ENCODE measurements around the gene SAMM50.

The SAMM50 gene

GRCh38 chr22:43976861-43977795 is 21.9 kb downstream of the SAMM50 start:
- no peak for DNase-seq (ENCODE audit: low spot score)

GRCh38 chr22:43978558-43978957 is 23.3 kb downstream of the SAMM50 start:
- no peak for DNase-seq (ENCODE audit: low spot score)

GRCh38 chr22:43980579-43980978 is 25.3 kb downstream of the SAMM50 start:
- DNase-seq (ENCODE audit: low spot score), result no peak

- DNase-seq (ENCODE audit: low spot score), result no peak
Observed at GRCh38 chr22:43980996-43981395, 25.8 kb downstream of the SAMM50 start.

GRCh38 chr22:43983808-43984207 is 28.6 kb downstream of the SAMM50 start:
- no peak for DNase-seq (ENCODE audit: low spot score)

GRCh38 chr22:43985532-43985931 is 30.3 kb downstream of the SAMM50 start:
- no peak for DNase-seq (ENCODE audit: low spot score)

- DNase-seq (ENCODE audit: low spot score), result no peak
Observed at GRCh38 chr22:43988116-43988820, 33.0 kb downstream of the SAMM50 start.

GRCh38 chr22:43988960-43989359 is 33.7 kb downstream of the SAMM50 start:
- no peak for DNase-seq (ENCODE audit: low spot score)

- DNase-seq (ENCODE audit: low spot score), result no peak
Observed at GRCh38 chr22:43990044-43990443, 34.8 kb downstream of the SAMM50 start.

GRCh38 chr22:43991316-43992020 is 36.2 kb downstream of the SAMM50 start:
- no peak for DNase-seq (ENCODE audit: low spot score)

GRCh38 chr22:43992331-43992821 is 37.1 kb downstream of the SAMM50 start:
- no peak for DNase-seq (ENCODE audit: low spot score)

- DNase-seq (ENCODE audit: low spot score), result peak; percentile 68
Observed at GRCh38 chr22:43993072-43993760, 38.0 kb downstream of the SAMM50 start.

GRCh38 chr22:43994006-43994405 is 38.8 kb downstream of the SAMM50 start:
- no peak for DNase-seq (ENCODE audit: low spot score)

GRCh38 chr22:43994416-43994815 is 39.2 kb downstream of the SAMM50 start:
- no peak for DNase-seq (ENCODE audit: low spot score)

- DNase-seq (ENCODE audit: low spot score), result no peak
Observed at GRCh38 chr22:43995057-43995685, 39.9 kb downstream of the SAMM50 start.

GRCh38 chr22:43995798-43996169 is 40.5 kb downstream of the SAMM50 start:
- DNase-seq (ENCODE audit: low spot score), result no peak

GRCh38 chr22:43996170-43996980 is 41.1 kb downstream of the SAMM50 start:
- peak; percentile 72 for DNase-seq (ENCODE audit: low spot score)

GRCh38 chr22:43996981-43997265 is 41.7 kb downstream of the SAMM50 start:
- DNase-seq (ENCODE audit: low spot score), result no peak

GRCh38 chr22:43998679-43999264 is 43.5 kb downstream of the SAMM50 start:
- DNase-seq (ENCODE audit: low spot score), result no peak

GRCh38 chr22:43999378-43999777 is 44.1 kb downstream of the SAMM50 start:
- no peak for DNase-seq (ENCODE audit: low spot score)
